ENCODE results near the gene UBA3.

UBA3 gene

DNA sequence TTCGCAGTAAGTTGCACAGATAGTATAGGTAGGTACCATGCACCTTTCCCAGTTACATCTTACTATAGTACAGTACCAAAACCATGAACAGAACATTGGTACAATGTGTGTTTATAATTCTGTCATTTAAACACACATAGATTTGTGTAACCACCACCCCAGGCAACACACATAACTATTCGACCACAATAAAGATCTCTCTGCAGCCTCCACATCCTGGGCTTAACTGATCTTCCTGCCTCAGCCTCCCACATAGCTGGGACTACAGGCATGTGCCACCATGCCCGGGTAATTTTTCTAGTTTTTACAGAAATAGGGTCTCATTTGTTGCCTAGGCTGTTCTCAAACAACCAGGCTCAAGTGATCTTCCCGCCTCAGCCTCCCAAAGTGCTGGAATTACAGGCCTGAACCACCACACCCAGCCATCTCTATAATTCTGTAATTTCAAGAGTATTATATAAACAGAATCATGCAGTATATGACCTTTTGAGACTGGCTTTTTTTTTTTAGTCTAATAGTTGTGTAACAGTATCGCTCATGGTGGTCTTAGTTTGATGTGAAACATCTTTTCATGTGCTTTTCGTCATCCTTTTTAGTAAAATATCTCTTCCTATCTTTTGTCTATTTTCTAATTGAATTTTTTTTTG is 14.7 kb downstream of the UBA3 start:
- no peak for FAIRE-seq

DNA sequence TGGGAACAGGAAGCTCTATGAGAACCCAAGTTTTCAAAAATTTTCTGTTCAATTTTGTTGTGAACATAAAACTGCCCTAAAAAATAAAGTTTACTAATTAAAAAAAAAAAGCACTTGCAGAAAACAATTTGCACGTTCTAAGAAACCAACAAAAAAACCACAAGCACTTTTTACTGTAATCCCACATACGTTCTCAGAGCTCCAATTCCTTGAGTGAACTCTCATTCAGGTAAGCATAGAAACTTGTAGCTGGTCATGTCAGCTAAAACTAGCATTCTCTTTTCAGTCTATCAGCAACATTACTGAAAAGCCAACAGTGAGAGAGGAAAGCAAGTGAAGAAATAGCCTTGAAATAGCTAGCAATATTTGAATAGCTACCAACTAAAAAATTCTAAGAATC is 16.5 kb downstream of the UBA3 start:
- FAIRE-seq: no peak

DNA sequence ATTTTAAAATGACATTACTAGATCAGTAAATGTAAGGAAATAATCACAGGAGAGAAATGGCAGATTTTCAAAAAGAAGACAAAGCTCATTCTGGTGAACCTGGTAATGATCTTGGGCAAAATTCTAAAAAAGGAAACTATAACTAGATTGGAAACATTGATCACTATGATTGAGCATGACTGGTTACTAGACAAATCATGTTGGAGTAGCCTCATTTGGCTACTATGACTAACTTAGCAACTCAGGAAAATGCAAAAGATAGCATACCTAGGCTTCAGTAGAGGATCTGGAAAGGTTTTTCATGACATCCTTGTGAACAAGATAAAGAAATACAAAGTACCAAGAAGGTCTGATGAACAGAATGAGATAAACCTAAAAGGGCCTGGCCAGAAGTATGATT is 20.5 kb downstream of the UBA3 start:
- FAIRE-seq: no peak

DNA sequence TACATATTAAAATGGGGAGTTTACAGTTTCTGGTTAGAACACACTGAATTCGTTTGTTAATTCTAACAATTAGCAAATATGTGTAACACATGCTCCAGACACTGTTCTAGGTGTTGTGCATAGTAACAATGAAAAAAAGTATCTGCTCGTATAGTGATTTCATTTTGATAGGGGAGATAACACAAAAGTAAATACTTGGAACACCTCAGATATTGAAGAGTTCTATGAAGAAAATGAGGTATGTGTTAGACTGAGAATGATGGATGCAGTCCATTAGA is 21.3 kb downstream of the UBA3 start:
- FAIRE-seq: no peak

- FAIRE-seq: no peak
Observed at GRCh38 chr3:69058180-69058946, 21.8 kb downstream of the UBA3 start.

GRCh38 chr3:69052472-69052898 is 27.7 kb downstream of the UBA3 start:
- FAIRE-seq: no peak

GRCh38 chr3:69051756-69052471 is 28.3 kb downstream of the UBA3 start, which contains the start of gene TMF1:
TSS of gene TMF1 (minus strand) at chr3:69052333. CDS start at chr3:69052086, 247 bp downstream.
- peak; percentile 93 for FAIRE-seq

- no peak for FAIRE-seq
Observed at GRCh38 chr3:69048990-69049389, 31.2 kb downstream of the UBA3 start.

GRCh38 chr3:69044608-69045007 is 35.6 kb downstream of the UBA3 start:
- no peak for FAIRE-seq

GRCh38 chr3:69033470-69033869 is 46.7 kb downstream of the UBA3 start:
- no peak for FAIRE-seq

GRCh38 chr3:69032737-69033136 is 47.4 kb downstream of the UBA3 start:
- FAIRE-seq: no peak

DNA sequence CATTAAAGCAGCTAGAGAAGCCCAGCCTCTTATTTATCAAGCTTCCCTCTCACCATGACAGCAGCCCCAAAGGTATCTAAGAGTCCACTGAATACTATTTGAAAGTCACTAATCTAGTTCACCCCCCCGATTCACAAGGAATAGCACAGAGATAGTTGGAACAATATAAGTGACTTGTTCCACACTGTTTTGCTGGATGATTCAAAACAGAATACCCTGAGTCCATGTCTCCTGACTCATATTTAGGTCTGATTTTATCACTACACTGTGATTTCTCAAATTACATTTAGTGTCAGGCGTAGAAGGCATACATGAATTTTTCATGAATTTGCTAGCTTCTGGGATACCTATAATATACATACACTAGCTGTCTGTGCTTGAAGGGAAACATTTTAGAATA is 48.0 kb downstream of the UBA3 start:
- no peak for FAIRE-seq

GRCh38 chr3:69031635-69032034 is 48.5 kb downstream of the UBA3 start:
- FAIRE-seq: no peak

GRCh38 chr3:69020857-69021256 is 59.3 kb downstream of the UBA3 start:
- FAIRE-seq: no peak

- FAIRE-seq: peak; percentile 95
Observed at GRCh38 chr3:69020424-69020823, 59.7 kb downstream of the UBA3 start.

- FAIRE-seq: no peak
Observed at GRCh38 chr3:69016901-69017300, 63.3 kb downstream of the UBA3 start.

DNA sequence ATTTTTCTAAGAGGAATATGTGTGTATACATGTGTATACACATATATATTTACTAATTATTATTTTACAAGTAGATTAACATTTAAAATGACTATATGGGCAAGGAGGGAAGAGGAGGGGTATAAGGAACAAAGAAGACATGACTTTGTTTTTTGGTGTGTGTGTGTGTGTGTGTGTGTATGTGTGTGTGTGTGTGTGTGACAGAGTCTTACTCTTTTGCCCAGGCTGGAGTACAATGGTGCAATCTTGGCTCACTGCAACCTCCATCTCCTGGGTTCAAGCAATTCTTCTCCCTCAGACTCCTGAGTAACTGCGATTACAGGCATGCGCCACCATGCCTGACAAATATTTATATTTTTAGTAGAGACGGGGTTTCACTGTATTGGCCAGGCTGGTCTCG is 64.1 kb downstream of the UBA3 start:
- FAIRE-seq: no peak

DNA sequence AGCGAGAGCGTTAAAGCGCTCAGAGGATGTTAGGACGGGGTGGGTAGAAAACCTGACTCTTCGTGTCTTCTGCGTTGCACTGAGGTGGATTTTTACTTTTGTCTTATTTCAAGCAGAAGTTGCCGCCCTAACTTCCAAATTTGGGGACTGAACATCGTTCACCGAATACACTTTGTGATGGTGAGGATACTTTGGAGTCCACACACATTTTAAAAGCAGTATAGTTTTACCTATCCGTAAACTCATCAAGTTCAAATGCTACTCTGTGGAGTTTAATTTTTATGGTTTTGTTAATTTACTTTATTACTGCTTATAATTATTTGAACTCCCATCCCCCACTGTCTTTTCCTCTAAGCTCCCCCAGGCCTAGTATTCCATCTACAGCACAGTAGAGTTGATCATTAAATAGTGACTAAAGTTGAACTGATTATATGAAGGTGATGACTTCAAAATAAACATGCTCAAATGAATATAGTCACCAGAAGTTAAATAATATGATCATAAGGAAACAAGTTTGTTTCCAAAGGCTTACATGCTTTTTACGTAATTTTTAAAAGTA is 66.1 kb downstream of the UBA3 start:
- no peak for FAIRE-seq

GRCh38 chr3:69013253-69014021 is 66.7 kb downstream of the UBA3 start, which contains the start of gene EOGT:
TSS of gene EOGT (minus strand) at chr3:69013684. CDS start at chr3:69009846, 3,838 bp downstream.
- no peak for FAIRE-seq

GRCh38 chr3:69012800-69013252 is 67.3 kb downstream of the UBA3 start:
- FAIRE-seq: no peak

DNA sequence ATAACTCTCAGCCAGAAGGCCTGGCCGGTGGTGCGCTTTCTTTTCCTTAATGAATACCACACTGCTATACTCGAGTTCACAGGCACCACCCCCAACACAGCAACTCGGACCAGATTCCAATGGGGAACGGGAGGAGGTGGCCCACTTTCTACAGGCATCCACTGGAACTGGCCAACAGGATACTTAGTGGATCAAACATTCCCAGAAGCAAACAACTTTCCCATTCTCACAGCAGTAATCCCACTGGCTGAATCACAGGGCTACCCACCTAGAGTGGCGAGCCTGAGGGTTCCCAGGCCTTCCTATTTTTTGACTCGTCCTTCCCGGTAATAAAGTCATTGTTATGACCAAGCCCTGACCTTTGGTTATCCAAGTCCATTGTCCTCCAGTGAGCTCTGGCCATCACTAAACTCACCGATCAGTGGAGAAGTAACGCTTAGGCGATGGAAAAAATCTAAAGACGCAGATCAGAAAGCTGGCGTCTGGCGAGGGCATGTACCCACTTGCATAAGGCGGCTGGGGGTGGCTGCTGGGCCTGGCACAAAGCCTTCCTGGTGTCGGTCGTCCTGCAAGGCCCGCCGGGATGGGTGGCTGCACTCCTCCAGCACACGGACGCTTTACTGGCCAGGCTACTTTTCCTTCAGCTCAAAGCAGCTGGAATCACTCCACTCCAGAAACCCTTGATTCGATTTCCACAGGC is 67.9 kb downstream of the UBA3 start:
- FAIRE-seq: no peak

DNA sequence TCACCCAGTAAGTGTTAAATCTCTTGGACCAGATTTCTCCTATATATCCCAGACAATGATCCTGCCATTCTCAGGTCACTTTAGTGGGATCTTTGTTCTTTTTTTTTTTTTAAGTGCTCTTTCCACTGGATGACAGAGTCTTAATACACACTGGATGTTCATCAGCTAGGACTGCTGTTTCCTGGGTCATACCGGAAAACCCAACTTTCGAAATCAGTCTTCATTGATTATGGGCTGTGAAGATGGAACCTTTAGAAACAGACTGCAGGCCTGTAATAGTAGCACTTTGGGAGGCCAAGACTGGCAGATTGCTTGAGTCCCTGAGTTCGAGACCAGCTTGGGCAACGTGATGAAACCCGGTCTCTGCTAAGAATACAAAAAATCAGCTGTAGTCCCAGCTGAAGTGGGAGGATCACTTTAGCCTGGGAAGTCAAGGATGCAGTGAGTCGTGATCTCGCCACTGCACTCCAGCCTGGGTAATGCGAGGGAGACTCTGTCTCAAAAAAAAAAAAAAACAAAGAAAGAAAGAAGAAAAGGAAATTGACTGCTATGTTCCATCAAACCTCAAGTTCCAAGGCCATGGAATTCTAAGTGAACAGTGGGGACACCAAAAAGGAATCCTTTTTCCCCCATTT is 69.0 kb downstream of the UBA3 start:
- FAIRE-seq: no peak
